ENCODE results near the gene RBM19. TPM values are rescaled to one million over a fixed set of nuclear protein-coding genes. Genes with fewer than 3 reads are reported as not detected.

The RBM19 gene
- polyA plus RNA-seq, 2 of the 4 experiments (the other 2 are of a cell fraction) = 16.0 to 18.6 TPM

GRCh38 chr12:113935459-113935858 lies 30.7 kb downstream of the RBM19 start:
- 82% methylated on average over 6 of the region's 6 CpGs for WGBS (ENCODE audit: missing lambda C conversion rate)
- no peak overlapping the region for H3K4me2 ChIP-seq
- H3K4me3 ChIP-seq = no peak overlapping the region
- H3K4me1 ChIP-seq = no peaks in the 10 kb centered on the region
- ATAC-seq (no peak), FAIRE-seq (no peak), DNase-seq (ENCODE audit: low read depth in 1 of 2, low spot score in 1 of 2) (no peak)
- TF ChIP-seq ZC3H11A (IDR thresholded peaks at IDR 0.05) (no peak), HOXB13 (CRISPR knock-in tag; IDR thresholded peaks at IDR 0.05; ENCODE audit: low read depth) (no peak), PBX3 (IDR thresholded peaks at IDR 0.05) (no peak), POLR2AphosphoS2 (conservative IDR thresholded peaks at IDR 0.05; ENCODE audit: low read length) (no peak), PHF8 (IDR thresholded peaks at IDR 0.05; ENCODE audit: borderline replicate concordance, low read depth) (no peak), HES2 (IDR thresholded peaks at IDR 0.05) (no peak), FOSL2 (IDR thresholded peaks at IDR 0.05) (no peak), FOSL2 (CRISPR knock-in tag; IDR thresholded peaks at IDR 0.05) (no peak), CBX8 (IDR thresholded peaks at IDR 0.05) (no peak), EP300 (IDR thresholded peaks at IDR 0.05) (no peak), RFX5 (IDR thresholded peaks at IDR 0.05) (no peak), POLR2A (IDR thresholded peaks at IDR 0.05; ENCODE audit: low read length) (no peak), MYC (IDR thresholded peaks at IDR 0.05; ENCODE audit: borderline replicate concordance, low read length) (no peak), USF2 (IDR thresholded peaks at IDR 0.05) (no peak), CHD2 (IDR thresholded peaks at IDR 0.05; ENCODE audit: low read length, partially characterized antibody) (no peak), EHF (CRISPR knock-in tag; IDR thresholded peaks at IDR 0.05) (no peak), BHLHE40 (IDR thresholded peaks at IDR 0.05; ENCODE audit: low read depth, low read length) (no peak), RCOR1 (IDR thresholded peaks at IDR 0.05; ENCODE audit: low read depth, low read length) (no peak), EHMT2 (IDR thresholded peaks at IDR 0.05; ENCODE audit: low read depth) (no peak), HOXA7 (CRISPR knock-in tag; IDR thresholded peaks at IDR 0.05) (no peak)
- H3K27ac ChIP-seq = no peak overlapping the region
- no peaks in the 10 kb centered on the region for H3K9me3 ChIP-seq
- CTCF ChIA-PET = interaction anchor here (1.5 kb wide), 1 partner anchor 22 kb away, joined by 3 read pairs; no protein-coding TSS in a partner anchor
- POLR2A ChIA-PET = no interaction called here

- no peak for FAIRE-seq
- CTCF ChIA-PET = interaction anchor here (1.5 kb wide), 1 partner anchor 21 kb away, joined by 3 read pairs; no protein-coding TSS in a partner anchor
- WGBS (ENCODE audit: missing lambda C conversion rate) = 92% methylated on average over 9 of the region's 9 CpGs
Observed at GRCh38 chr12:113934946-113935345, 31.2 kb downstream of the RBM19 start.

More at GRCh38 chr12:113934946-113935345, 31.2 kb downstream of the RBM19 start:
- TF ChIP-seq MAX (IDR thresholded peaks at IDR 0.05) (no peak), RNF2 (IDR thresholded peaks at IDR 0.05; ENCODE audit: borderline replicate concordance, low read depth) (no peak), NR3C1 (IDR thresholded peaks at IDR 0.05) (no peak), ESRRA (IDR thresholded peaks at IDR 0.05; ENCODE audit: borderline replicate concordance, low read length) (no peak), TFCP2L1 (CRISPR knock-in tag; IDR thresholded peaks at IDR 0.05) (no peak), ELK1 (IDR thresholded peaks at IDR 0.05; ENCODE audit: low read depth, low read length) (no peak), MAZ (IDR thresholded peaks at IDR 0.05; ENCODE audit: borderline replicate concordance, low read depth, low read length) (no peak), ATOH8 (CRISPR knock-in tag; IDR thresholded peaks at IDR 0.05; ENCODE audit: low read depth) (no peak), USF2 (IDR thresholded peaks at IDR 0.05) (no peak), EP300 (IDR thresholded peaks at IDR 0.05) (no peak), FOSL2 (IDR thresholded peaks at IDR 0.05) (no peak), FOSL2 (CRISPR knock-in tag; IDR thresholded peaks at IDR 0.05) (no peak), CEBPB (IDR thresholded peaks at IDR 0.05) (no peak), CHD2 (IDR thresholded peaks at IDR 0.05; ENCODE audit: low read length, partially characterized antibody) (no peak), RAD21 (conservative IDR thresholded peaks at IDR 0.05 in 1 of 2, IDR thresholded peaks at IDR 0.05 in 1 of 2) (no peak), EHMT2 (IDR thresholded peaks at IDR 0.05; ENCODE audit: low read depth) (no peak), BCL3 (IDR thresholded peaks at IDR 0.05) (no peak), POLR2A (IDR thresholded peaks at IDR 0.05; ENCODE audit: low read length) (no peak), MAFK (IDR thresholded peaks at IDR 0.05; ENCODE audit: partially characterized antibody) (no peak), GATA3 (IDR thresholded peaks at IDR 0.05; ENCODE audit: borderline replicate concordance) (no peak)
- Histone ChIP-seq H3K4me2 (no peak overlapping the region), H3K4me3 (no peak overlapping the region), H3K4me1 (no peaks in the 10 kb centered on the region), H3K9me3 (no peaks in the 10 kb centered on the region), H3K27ac (no peak overlapping the region)
- no peak for DNase-seq (ENCODE audit: low read depth in 1 of 2, low spot score in 1 of 2)
- ATAC-seq = no peak
- POLR2A ChIA-PET = no interaction called here

Measured in A549 (cell line).